Activated T-helper 9 cell treated with anti-CD3 and anti-CD28 coated beads, Interleukin-2, amount 50 U/mL, for 16 hours (primary cell): ENCODE results near the gene PIAS3.
"Not testable (repeated sequence)": the region's sequence is repeated elsewhere in the genome, so short reads cannot be mapped to it uniquely, and the experiment has no call there.

ENCODE experiments used
- DNase-seq: peaks from one replicate; pipeline ENCODE4 v3.0.0-alpha.2; 2020; ENCODE audit warnings: low read depth

The PIAS3 gene

GRCh38 chr1:145823565-145824498 lies 35.0 kb downstream of the PIAS3 start, which contains the start of the genes POLR3C and RNF115:
TSS of gene POLR3C (plus strand) at chr1:145824200. CDS start at chr1:145825777, 1,577 bp downstream.
TSS of gene RNF115 (minus strand) at chr1:145824095. CDS start at chr1:145823873, 222 bp downstream.
- DNase-seq: peak; percentile 79

- DNase-seq: not testable (repeated sequence)
Measured at GRCh38 chr1:145822779-145823331, 36.0 kb downstream of the PIAS3 start.

GRCh38 chr1:145818095-145818494 lies 40.8 kb downstream of the PIAS3 start:
- not testable (repeated sequence) for DNase-seq

GRCh38 chr1:145812977-145813810 lies 45.7 kb downstream of the PIAS3 start:
- not testable (repeated sequence) for DNase-seq

GRCh38 chr1:145806844-145807243 lies 52.0 kb downstream of the PIAS3 start:
- no peak for DNase-seq

- DNase-seq: no peak
Measured at GRCh38 chr1:145806408-145806807, 52.5 kb downstream of the PIAS3 start.

- DNase-seq: no peak
Measured at GRCh38 chr1:145805057-145805456, 53.8 kb downstream of the PIAS3 start.

GRCh38 chr1:145804235-145805045 lies 54.4 kb downstream of the PIAS3 start:
- no peak for DNase-seq

- DNase-seq: no peak
Measured at GRCh38 chr1:145799806-145800205, 59.1 kb downstream of the PIAS3 start.
